Thoracic aorta endothelial cell (primary cell): Measurements from ENCODE around the gene AGAP3. TPM values are rescaled to one million over a fixed set of nuclear protein-coding genes. Genes with fewer than 3 reads are reported as not detected.

ENCODE experiments used
- total RNA-seq: library from RNA; depleted of rRNA; stranded (reverse); fragments of >200 nt; gene quantifications from 2 replicates; pipeline ENCODE4 v1.2.3, GENCODE V29; 2012

AGAP3 gene
- 97.4 and 112 TPM in 2 replicates for total RNA-seq

DNA sequence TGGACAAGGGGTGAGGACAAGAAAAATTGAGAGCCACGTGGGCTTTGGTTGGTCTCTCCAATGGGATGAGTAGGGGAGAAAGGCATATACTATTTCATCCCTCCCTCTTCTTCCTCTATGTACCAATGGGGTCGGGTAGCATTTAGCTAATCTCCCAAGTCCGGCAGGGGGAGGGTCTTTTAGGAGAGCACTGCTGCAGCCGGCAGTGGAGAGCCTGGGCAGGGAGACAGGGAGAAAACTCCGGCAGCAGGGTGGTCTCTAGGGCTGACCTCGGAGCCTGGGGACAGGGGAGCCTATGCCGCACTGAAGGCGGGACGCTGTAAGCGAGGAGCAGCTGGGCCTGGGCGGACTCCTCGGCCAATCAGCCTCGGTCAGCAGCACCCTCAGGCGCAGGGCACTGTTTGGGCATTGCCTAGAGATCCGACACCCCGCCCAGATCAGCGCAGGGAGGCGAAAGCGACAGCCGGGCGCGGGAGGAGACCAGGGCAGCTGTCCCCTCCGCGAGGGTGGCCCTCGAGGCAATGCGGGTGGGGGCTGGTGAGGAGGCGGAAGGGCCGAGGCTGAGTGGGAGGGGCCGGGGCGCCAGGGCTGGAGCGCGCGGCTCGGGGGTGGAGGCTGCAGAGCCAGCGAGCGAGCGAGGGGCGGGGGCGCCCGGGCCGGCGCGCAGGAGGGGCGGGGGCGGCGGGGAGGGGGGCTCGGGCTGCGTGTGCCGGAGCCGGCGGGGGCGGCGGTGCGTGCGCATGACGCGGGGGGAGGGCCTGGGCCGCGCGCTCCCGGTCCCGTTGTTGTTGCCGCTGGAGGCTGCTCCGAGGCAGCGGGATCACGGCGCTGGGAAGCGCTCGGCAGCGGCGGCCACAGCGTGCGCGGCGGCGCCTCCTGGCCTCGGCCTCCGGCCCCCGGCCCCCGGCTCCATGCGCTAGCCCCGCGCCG lies at the start of gene AGAP3:
Gene AGAP3 (plus strand): TSS at position 785 of the 930 bp plus-strand sequence. CDS start 267 bp downstream, outside the sequence.

DNA sequence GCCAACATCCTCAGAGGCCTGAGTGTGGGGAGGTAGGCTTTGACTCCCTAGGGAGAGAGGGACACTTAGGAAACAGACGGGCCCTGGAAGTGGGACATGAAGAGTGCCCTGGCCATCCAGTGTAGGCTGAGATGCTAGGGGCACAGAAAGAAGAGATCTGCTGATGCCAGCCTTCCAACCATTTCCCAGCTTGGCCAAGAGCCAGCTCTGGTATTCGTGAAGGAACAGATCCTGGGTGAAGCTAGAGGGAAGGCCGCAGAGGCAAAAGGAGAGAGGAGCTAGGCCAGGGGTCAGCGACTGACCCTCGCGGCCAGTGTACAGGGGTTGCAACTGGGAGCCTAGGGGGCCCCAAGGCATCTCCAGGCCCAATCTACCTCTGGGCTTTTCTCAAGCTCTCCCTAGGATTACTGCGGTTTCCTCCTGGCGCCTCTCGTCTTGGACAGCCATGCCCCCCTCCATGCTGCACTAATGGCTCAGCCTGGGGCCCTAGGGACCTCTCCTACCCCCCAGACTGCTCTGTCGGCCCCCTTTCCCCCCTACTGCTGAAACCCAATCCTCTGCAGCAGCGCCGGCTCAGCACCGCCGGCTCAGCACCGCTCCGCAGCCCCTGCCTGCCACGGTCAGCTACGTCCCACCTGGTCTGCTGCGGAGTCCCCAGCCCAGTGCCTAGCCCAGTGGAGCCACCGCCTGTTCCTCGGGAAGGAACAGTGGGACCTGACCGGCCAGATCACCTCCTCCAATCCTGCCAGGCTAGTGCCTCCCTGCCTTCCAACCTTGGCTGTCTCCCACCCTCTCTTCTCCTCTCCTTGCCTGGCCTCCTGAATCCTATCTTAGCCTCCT lies 38.1 kb upstream of the AGAP3 start, which contains the start of gene ASIC3:
Gene ASIC3 (plus strand): TSS at position 556 of the 840 bp plus-strand sequence. CDS start 355 bp downstream, outside the sequence.

DNA sequence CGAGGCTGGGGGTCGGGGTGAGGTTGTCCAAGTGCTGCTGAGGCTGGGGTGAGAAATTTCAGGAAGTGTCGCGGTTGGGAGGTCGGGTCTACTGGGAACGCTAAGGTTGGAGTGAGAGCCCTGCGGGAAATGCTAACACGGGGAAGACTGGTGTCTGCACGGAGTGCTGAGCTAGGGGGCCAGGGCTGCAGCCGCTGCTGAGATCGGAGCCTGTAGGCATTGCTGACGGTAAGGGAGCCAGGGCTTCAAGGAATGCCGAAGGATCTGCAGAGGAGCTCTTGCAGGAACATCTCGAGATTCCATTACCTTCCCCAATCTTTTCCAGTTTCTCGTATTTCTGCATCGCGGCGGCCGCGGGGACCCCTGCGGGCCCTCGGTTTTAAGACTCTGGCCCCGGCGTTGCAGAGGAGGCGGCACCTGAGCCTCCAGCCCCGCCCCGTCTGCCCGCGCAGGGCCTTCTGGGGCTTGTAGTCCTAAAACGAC lies 28.7 kb upstream of the AGAP3 start, which contains the start of gene CDK5:
Gene CDK5 (minus strand): TSS at position 392 of the 483 bp plus-strand sequence. CDS start 49 bp downstream, at position 343.

DNA sequence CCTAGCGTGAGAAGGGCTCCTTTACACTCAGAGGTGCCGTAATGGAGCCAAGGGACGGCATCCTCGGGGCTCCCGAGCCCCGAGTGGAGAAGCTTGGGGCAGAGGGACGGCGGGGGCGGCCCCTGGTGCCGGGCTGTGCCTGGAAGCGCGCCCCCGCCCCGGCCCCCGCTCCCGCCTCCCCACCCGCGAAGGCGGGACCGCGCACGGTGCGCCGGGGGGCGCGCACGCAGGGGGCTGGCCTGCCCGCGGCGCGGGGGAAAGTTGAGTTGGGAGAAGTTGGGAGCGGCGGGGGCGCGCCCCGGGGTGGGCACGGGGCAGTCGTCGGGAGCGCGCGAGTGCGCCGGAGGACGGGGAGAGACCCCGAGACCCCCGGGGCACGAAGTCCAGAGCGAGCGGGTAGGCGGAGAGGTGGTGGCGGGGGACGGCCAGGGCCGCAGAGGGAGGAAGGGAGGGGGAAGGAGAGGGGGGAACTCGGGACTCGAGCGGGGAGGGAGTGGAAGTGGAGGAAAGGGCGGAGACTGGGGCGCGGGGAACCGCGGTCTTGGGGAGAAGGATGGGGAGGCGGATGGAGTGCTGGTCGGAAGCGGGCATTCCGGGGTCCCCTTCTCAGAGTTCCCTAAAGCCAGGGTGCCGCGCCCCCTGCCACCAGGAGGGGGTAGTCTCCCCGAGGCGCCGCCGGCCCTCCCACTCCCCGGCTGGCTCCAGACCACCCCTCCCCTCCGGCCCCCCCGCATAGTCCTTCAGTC lies 26.7 kb upstream of the AGAP3 start, which contains the start of gene SLC4A2:
Gene SLC4A2 (plus strand): TSS at position 223 of the 746 bp plus-strand sequence. CDS start 2,399 bp downstream, outside the sequence.

DNA sequence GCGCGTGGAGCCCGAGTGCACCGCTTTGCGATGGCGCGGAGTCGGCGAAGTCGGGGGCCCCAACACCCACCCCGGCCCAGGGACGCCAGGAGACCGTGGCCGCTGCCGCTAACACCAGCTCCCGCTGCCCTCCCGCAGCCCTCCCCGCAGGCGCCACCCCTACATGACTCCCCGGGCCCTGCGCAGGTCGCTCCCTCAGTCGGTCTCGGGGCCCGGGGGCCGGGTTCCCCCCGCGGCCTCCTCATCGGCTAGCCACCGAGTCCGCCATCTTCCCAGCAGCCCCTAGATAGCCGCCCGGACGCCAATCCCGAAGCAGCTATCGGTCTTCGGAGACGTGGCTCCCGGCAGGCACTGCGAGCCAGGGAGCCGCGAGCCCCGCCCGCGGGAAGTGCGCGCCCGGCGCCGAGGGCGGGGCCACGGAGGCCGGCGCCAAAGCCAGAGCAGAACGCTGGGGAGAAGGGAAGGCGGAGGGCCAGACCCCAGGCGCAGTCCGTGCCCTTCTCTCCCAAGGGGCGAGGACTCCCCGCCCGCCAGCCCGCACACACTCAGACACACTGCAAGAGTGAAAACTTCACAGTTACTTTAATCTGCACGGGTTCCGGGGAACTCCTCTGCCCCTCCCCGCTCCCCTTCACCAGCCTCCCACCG lies 5.6 kb upstream of the AGAP3 start, which contains the start of gene FASTK:
Gene FASTK (minus strand): TSS at position 288 of the 648 bp plus-strand sequence. CDS start 43 bp downstream, at position 245.

DNA sequence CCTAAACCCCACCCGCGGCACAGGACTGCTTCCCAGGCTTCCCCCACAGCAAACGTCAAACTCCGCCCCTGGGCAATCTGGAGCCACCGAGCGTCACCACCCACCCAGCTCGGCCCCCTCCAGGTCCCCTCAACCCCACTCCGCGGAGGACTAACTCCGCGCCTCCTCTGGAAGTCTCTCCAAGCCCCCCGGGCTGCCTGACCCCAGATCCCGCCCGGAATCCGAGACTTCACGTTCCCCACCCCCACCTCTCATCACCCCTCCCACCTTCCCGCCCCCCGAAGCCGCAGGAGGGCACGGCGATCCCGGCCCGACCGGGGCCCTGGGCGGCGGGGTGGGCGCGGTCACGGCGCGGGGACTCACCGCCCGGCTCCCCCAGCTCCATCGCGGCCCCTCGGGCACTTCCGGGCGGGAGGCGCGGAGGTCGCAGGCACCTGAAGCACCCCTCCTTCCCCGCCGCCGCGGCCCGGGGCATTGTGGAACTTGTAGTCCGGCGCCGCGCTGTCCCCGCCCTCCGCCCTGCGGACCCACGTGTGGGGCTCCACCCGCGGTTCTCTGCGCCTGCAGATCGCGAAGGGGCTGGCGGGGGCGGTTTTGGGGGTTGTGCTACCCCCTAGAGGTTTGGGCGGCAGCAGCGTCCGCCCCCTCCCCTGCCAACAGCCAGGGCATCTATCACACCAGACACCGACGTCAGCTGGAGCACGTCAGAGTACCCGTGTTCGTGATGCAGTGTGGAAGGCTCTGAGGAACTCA lies 3.0 kb upstream of the AGAP3 start, which contains the start of gene TMUB1:
Gene TMUB1 (minus strand): TSS at position 423 of the 753 bp plus-strand sequence. CDS start 930 bp downstream, outside the sequence.

DNA sequence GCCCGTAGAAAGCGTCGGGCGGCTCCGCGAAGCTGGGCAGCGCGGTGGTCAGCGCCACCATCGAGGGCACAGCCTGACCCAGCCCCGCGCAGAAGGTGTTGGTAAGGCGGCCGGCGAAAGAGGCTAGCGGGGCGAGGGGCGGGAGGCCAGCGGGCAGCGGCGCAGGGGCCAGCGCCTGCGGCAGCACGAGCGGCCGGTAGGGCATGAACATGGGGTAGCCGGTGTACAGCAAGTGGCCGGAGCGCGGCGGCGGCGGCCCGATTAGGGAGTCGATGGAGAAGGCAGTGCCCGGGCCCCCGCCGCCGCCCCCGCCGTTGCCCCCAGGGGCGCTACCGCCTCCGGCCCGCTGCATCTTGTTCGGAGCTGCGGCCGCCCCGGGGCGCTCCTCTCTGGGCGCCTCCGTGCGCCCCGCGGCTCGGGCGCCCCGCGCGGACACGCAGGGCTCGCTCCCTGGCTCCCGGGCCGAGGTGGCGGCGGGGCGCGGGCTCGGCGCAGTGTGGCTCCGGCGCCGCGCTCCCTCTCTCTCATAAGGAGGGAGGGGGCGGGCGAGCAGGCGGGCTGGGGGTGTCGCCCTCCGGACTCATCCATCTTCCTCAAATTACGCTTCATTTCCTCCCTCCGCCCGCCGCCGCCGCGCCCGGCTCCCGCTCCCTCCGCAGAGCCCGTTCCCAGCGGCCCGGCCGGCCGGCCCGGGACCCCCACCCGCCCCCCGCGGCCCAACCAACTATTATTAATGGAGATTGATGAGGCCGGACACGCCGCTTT lies 81.1 kb downstream of the AGAP3 start, which contains the start of gene GBX1:
Gene GBX1 (minus strand): TSS at position 498 of the 765 bp plus-strand sequence. CDS start 146 bp downstream, at position 352.

DNA sequence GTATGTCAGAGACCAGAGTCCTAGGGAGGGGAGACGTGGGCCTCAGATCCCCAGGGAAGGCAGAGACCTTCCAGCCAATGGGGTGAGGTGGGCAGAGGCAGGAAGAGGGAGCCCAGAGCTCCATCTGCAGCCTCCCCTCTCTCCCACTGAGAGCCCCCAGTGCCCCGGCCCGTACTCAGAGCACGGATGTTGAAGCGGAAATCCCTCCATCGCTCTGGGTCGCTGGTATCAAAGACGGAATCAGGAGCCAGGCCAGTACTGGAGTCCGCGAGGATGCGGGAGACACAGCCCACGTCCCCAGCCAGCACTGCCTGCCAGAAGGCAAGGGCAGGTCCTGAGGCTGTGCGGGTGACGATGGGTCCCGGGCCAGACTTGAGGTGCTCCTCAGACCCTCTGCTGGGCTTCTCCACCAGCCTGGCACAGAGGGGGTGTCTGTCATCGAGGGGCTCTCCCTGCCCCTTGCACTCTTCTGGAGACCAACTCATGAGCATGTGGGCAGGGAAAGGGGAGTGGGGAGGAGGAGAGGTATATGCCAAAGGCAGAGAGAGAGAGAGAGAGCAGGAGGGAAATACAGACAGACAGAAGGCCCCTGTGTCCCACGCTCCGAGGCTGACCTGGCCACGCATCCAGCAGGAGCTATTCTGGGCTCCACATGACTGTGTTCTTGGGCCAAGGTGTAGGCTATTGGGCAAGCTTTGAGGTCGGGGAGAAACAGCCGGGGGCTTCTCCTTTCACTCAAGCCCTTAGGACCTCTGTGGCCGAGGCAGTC lies 100.5 kb downstream of the AGAP3 start, which contains the start of gene ASB10:
Gene ASB10 (minus strand): TSS at position 611 of the 769 bp plus-strand sequence. CDS start 120 bp downstream, at position 491.

Other genes with a start within 250 kb of the AGAP3 start
- gene AOC1, start 234.0 kb upstream of the AGAP3 start, total RNA-seq = not detected in 2 replicates
- under 0.01 and 0.07 TPM in 2 replicates for gene KCNH2, start 108.2 kb upstream of the AGAP3 start, total RNA-seq
- gene NOS3, start 95.5 kb upstream of the AGAP3 start, total RNA-seq = 86.2 and 96.3 TPM in 2 replicates
- under 0.01 and 0.07 TPM in 2 replicates for gene ATG9B, start 62.0 kb upstream of the AGAP3 start, total RNA-seq
- gene ABCB8, start 58.0 kb upstream of the AGAP3 start, total RNA-seq = 31.0 and 31.9 TPM in 2 replicates
- 0.07 TPM in 1 of 2 replicates, not detected in the other for gene ASIC3, start 37.9 kb upstream of the AGAP3 start, total RNA-seq
- gene CDK5, start 28.6 kb upstream of the AGAP3 start, total RNA-seq = 14.5 and 14.6 TPM in 2 replicates
- 65.5 and 69.3 TPM in 2 replicates for gene SLC4A2, start 26.9 kb upstream of the AGAP3 start, total RNA-seq
- gene FASTK, start 5.7 kb upstream of the AGAP3 start, total RNA-seq = 46.4 and 50.1 TPM in 2 replicates
- gene TMUB1, start 3.0 kb upstream of the AGAP3 start, total RNA-seq = 13.6 and 21.9 TPM in 2 replicates
- not detected in 2 replicates for gene GBX1, start 81.2 kb downstream of the AGAP3 start, total RNA-seq
- gene ASB10, start 100.8 kb downstream of the AGAP3 start, total RNA-seq = not detected in 2 replicates
- not detected in 2 replicates for gene H2BK1, start 124.0 kb downstream of the AGAP3 start, total RNA-seq
- 77.8 and 86.2 TPM in 2 replicates for gene ABCF2, start 140.7 kb downstream of the AGAP3 start, total RNA-seq
- 59.7 and 61.5 TPM in 2 replicates for gene CHPF2, start 146.0 kb downstream of the AGAP3 start, total RNA-seq
- gene SMARCD3, start 162.2 kb downstream of the AGAP3 start, total RNA-seq = 5.6 and 5.8 TPM in 2 replicates